ENCODE results near the gene TMEM139.

- TF ChIP-seq MAX (IDR thresholded peaks at IDR 0.05; ENCODE audit: low read depth, low read length) (no peak), CTCF (IDR thresholded peaks at IDR 0.05; ENCODE audit: low read depth, low read length) (no peak), POLR2A (IDR thresholded peaks at IDR 0.05; ENCODE audit: extremely low read depth, insufficient read length) (no peak)
These were observed 38.2 kb downstream of the TMEM139 start for GRCh38 chr7:143322760-143323633.

Data from NB4 (cell line).